ENCODE results near the gene SLC16A3.
"Not testable (repeated sequence)": the region's sequence is repeated elsewhere in the genome, so short reads cannot be mapped to it uniquely, and the experiment has no call there.

Gene SLC16A3

GRCh38 chr17:82253179-82253544, 24.3 kb downstream of the SLC16A3 start:
- Histone ChIP-seq H3K9me2 (replicated peaks; ENCODE audit: low read depth, low read length) (no peaks in the 10 kb centered on the region), H3K27me3 (ENCODE audit: insufficient read depth, low read length, poor library complexity, severe bottlenecking) (no peaks in the 10 kb centered on the region), H3K4me3 (ENCODE audit: low read length, poor library complexity, severe bottlenecking) (no peak overlapping the region), H3K4me2 (ENCODE audit: low read depth, low read length, poor library complexity, severe bottlenecking) (no peak overlapping the region), H3K36me3 (ENCODE audit: insufficient read depth, low read length) (peaks cover 84% of the 10 kb centered on the region; the same call in 1 of the 2 replicates), H3F3A (ENCODE audit: low read depth) (no peaks in the 10 kb centered on the region), H3K9ac (ENCODE audit: low read depth, low read length, poor library complexity, severe bottlenecking) (no peak overlapping the region), H3K79me2 (ENCODE audit: insufficient read depth, low read length) (peaks cover 73% of the 10 kb centered on the region), H2AFZ (ENCODE audit: low read length) (no peak overlapping the region), H3K9me3 (ENCODE audit: insufficient read depth, low read depth, low read length) (no peaks in the 10 kb centered on the region), H3K4me1 (ENCODE audit: insufficient read depth, low read length, poor library complexity, severe bottlenecking) (no peaks in the 10 kb centered on the region), H4K20me1 (ENCODE audit: insufficient read depth, low read length, poor library complexity, severe bottlenecking) (peaks cover 59% of the 10 kb centered on the region)
- no peak for TF ChIP-seq CTCF (conservative IDR thresholded peaks at IDR 0.05; ENCODE audit: low read length)
- no peak for TF ChIP-seq EZH2phosphoT487 (IDR thresholded peaks at IDR 0.05; ENCODE audit: borderline replicate concordance)

- not testable (repeated sequence) for H3K9me2 ChIP-seq (replicated peaks; ENCODE audit: low read depth, low read length); H3K4me3 ChIP-seq (ENCODE audit: low read length, poor library complexity, severe bottlenecking); H3K4me1 ChIP-seq (ENCODE audit: insufficient read depth, low read length, poor library complexity, severe bottlenecking); H3K9me3 ChIP-seq (ENCODE audit: insufficient read depth, low read depth, low read length); H3F3A ChIP-seq (ENCODE audit: low read depth); H3K9ac ChIP-seq (ENCODE audit: low read depth, low read length, poor library complexity, severe bottlenecking); H3K4me2 ChIP-seq (ENCODE audit: low read depth, low read length, poor library complexity, severe bottlenecking); H3K27me3 ChIP-seq (ENCODE audit: insufficient read depth, low read length, poor library complexity, severe bottlenecking); H2AFZ ChIP-seq (ENCODE audit: low read length)
- Histone ChIP-seq H4K20me1 (ENCODE audit: insufficient read depth, low read length, poor library complexity, severe bottlenecking) (peaks cover 60% of the 10 kb centered on the region), H3K36me3 (ENCODE audit: insufficient read depth, low read length) (peaks cover 84% of the 10 kb centered on the region; the same call in 1 of the 2 replicates), H3K79me2 (ENCODE audit: insufficient read depth, low read length) (peaks cover 77% of the 10 kb centered on the region)
Measured at GRCh38 chr17:82254096-82254495, 25.3 kb downstream of the SLC16A3 start.

- not testable (repeated sequence) for H3K4me1 ChIP-seq (ENCODE audit: insufficient read depth, low read length, poor library complexity, severe bottlenecking); H3K9me3 ChIP-seq (ENCODE audit: insufficient read depth, low read depth, low read length); H3K9me2 ChIP-seq (replicated peaks; ENCODE audit: low read depth, low read length); H3K4me2 ChIP-seq (ENCODE audit: low read depth, low read length, poor library complexity, severe bottlenecking); H3K4me3 ChIP-seq (ENCODE audit: low read length, poor library complexity, severe bottlenecking); H2AFZ ChIP-seq (ENCODE audit: low read length); H3K27me3 ChIP-seq (ENCODE audit: insufficient read depth, low read length, poor library complexity, severe bottlenecking); H3K9ac ChIP-seq (ENCODE audit: low read depth, low read length, poor library complexity, severe bottlenecking); H3F3A ChIP-seq (ENCODE audit: low read depth)
- peaks cover 77% of the 10 kb centered on the region for H3K79me2 ChIP-seq (ENCODE audit: insufficient read depth, low read length)
- H3K36me3 ChIP-seq (ENCODE audit: insufficient read depth, low read length): peaks cover 84% of the 10 kb centered on the region; the same call in 1 of the 2 replicates
- H4K20me1 ChIP-seq (ENCODE audit: insufficient read depth, low read length, poor library complexity, severe bottlenecking): peaks cover 59% of the 10 kb centered on the region
Measured at GRCh38 chr17:82254746-82255145, 25.9 kb downstream of the SLC16A3 start.

- Histone ChIP-seq H3K36me3 (ENCODE audit: insufficient read depth, low read length) (peaks cover 84% of the 10 kb centered on the region; the same call in 1 of the 2 replicates), H3K9ac (ENCODE audit: low read depth, low read length, poor library complexity, severe bottlenecking) (no peak overlapping the region), H4K20me1 (ENCODE audit: insufficient read depth, low read length, poor library complexity, severe bottlenecking) (peaks cover 53% of the 10 kb centered on the region), H3K4me3 (ENCODE audit: low read length, poor library complexity, severe bottlenecking) (no peak overlapping the region), H3K4me1 (ENCODE audit: insufficient read depth, low read length, poor library complexity, severe bottlenecking) (no peaks in the 10 kb centered on the region), H3K9me3 (ENCODE audit: insufficient read depth, low read depth, low read length) (no peaks in the 10 kb centered on the region), H3K9me2 (replicated peaks; ENCODE audit: low read depth, low read length) (no peaks in the 10 kb centered on the region), H3F3A (ENCODE audit: low read depth) (no peaks in the 10 kb centered on the region), H2AFZ (ENCODE audit: low read length) (no peak overlapping the region), H3K27me3 (ENCODE audit: insufficient read depth, low read length, poor library complexity, severe bottlenecking) (no peaks in the 10 kb centered on the region), H3K79me2 (ENCODE audit: insufficient read depth, low read length) (peaks cover 69% of the 10 kb centered on the region), H3K4me2 (ENCODE audit: low read depth, low read length, poor library complexity, severe bottlenecking) (no peak overlapping the region)
- TF ChIP-seq EZH2phosphoT487 (IDR thresholded peaks at IDR 0.05; ENCODE audit: borderline replicate concordance) (no peak), CTCF (conservative IDR thresholded peaks at IDR 0.05; ENCODE audit: low read length) (no peak)
Measured at GRCh38 chr17:82255402-82255972, 26.6 kb downstream of the SLC16A3 start.
